Measurements from ENCODE around the gene SLC17A4.

SLC17A4 gene

DNA sequence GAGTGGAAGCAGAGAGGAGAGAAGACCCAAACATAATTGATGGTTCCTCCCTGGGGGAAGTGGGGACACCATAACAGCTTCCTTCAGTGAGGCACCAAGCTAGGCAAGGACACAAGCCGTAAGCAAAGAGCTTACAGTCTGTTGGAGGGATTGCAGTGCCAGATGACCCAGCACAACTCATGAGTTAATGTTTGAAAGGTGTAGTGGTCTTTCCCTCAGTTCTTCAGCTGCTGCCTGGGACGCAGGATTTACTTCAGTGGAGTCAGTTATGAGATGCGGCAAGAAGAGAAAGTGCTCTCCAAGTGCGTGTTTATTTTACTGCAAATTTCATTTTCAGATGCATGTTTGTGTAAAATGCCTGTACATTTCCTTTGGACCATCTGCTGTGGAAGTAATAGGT is 38.7 kb upstream of the SLC17A4 start:
- ChIA-PET CTCF (no interaction called here), POLR2A (ENCODE audit: low non-redundant PET) (no interaction called here)
- H3K27ac ChIP-seq: no peak overlapping the region
- no peak for TF ChIP-seq CTCF (conservative IDR thresholded peaks at IDR 0.05; ENCODE audit: low read depth)
- DNase-seq (ENCODE audit: low spot score): no peak

DNA sequence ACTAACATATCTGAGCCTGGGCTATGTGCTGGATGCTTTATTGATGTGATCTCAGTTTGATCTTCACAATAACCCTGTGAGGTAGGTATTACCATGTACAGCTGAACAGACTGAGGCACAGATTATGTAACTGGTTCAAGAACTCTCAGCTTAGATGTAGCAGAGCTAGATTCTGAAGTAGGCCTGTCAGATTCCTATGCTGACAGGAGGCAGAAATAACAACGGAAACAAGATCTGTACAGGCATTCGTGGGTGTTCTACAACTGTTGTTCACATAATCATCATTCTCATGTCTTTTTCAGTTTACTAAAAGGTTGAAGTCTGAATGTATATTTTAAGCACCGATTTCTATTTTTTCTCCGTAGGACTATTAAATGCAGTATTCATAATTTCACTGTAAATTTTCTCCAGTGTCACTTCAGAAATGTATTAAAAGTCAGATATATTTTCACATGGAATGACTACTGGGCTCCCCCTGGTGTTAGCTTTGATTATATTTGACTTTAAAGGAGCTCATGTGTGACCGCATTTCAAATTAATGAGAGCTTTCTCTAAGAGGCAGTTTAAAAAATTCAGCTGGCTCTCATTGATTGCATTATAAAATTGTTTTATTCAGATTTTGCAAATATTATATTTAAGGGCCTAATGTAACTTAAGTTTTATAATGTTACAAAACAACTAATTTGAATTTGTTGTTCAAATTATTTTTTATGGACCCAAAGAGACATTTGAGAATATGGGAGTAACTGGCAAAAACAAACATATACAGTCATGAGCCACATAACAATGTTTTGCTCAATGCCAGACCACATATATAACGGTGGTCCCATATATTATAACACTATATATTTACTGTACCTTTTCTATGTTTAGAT is 36.4 kb upstream of the SLC17A4 start:
- no peak overlapping the region for H3K27ac ChIP-seq
- peak; percentile 72 for TF ChIP-seq CTCF (conservative IDR thresholded peaks at IDR 0.05; ENCODE audit: low read depth)
- peak; percentile 45 for DNase-seq (ENCODE audit: low spot score)
- CTCF ChIA-PET: interaction anchor here (0.6 to 0.8 kb wide), 7 partner anchors 9 to 453 kb away, joined by 3 to 4 read pairs (median 3); a partner anchor contains a TSS
- POLR2A ChIA-PET (ENCODE audit: low non-redundant PET): no interaction called here

DNA sequence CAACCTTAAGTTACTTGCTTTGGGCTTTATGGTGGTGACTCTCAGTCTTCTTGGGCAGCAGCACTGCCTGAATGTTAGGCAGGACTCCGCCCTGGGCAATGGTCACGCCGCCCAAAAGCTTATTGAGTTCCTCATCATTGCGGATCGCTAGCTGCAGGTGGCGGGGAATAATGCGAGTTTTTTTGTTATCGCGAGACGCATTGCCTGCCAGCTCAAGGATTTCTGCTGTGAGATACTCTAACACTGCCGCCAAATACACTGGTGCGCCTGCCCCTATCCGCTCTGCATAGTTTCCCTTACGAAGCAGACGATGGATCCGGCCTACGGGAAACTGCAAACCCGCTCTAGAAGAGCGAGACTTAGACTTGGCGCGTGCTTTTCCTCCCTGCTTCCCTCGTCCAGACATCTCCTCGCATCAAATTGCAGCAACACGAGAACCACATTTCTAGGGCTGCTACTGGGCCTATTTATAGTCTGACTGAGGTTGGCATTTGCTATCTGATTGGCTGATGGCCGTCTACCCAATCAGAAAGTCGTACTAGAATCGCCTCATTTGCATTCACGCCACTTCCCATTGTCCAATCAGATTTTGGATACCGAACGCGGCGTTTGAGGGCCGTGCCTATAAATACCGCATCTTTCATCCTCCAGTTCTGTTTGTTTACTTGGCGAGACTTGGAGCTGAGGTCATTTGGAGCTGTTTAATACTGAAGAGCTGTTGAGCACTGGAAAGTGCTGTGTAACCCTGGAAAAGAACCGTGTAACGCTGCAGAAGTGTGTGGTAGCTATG is 28.2 kb upstream of the SLC17A4 start:
- CTCF ChIA-PET: interaction anchor here (1.0 kb wide), 1 partner anchor 8 kb away, joined by 3 read pairs; no protein-coding TSS in a partner anchor
- no peak for TF ChIP-seq CTCF (conservative IDR thresholded peaks at IDR 0.05; ENCODE audit: low read depth)
- DNase-seq (ENCODE audit: low spot score): no peak
- no peak overlapping the region for H3K27ac ChIP-seq
- POLR2A ChIA-PET (ENCODE audit: low non-redundant PET): no interaction called here

GRCh38 chr6:25727028-25727427 is 27.5 kb upstream of the SLC17A4 start:
- CTCF ChIA-PET: interaction anchor here (1.0 kb wide), 1 partner anchor 9 kb away, joined by 3 read pairs; no protein-coding TSS in a partner anchor
- no peak for TF ChIP-seq CTCF (conservative IDR thresholded peaks at IDR 0.05; ENCODE audit: low read depth)
- POLR2A ChIA-PET (ENCODE audit: low non-redundant PET): interaction anchor here (0.6 kb wide), 1 partner anchor 137 kb away, joined by 3 read pairs; no protein-coding TSS in a partner anchor
- H3K27ac ChIP-seq: no peak overlapping the region
- DNase-seq (ENCODE audit: low spot score): no peak

- DNase-seq (ENCODE audit: low spot score): no peak
- no peak overlapping the region for H3K27ac ChIP-seq
- TF ChIP-seq CTCF (conservative IDR thresholded peaks at IDR 0.05; ENCODE audit: low read depth): no peak
- POLR2A ChIA-PET (ENCODE audit: low non-redundant PET): no interaction called here
- CTCF ChIA-PET: no interaction called here
Measured at GRCh38 chr6:25730907-25731306, 23.6 kb upstream of the SLC17A4 start.

- DNase-seq (ENCODE audit: low spot score): no peak
- no peak overlapping the region for H3K27ac ChIP-seq
- no peak for TF ChIP-seq CTCF (conservative IDR thresholded peaks at IDR 0.05; ENCODE audit: low read depth)
- CTCF ChIA-PET: interaction anchor here (1.3 kb wide), 1 partner anchor 11 kb away, joined by 4 read pairs; no protein-coding TSS in a partner anchor
- POLR2A ChIA-PET (ENCODE audit: low non-redundant PET): no interaction called here
Measured at GRCh38 chr6:25731721-25732120, 22.8 kb upstream of the SLC17A4 start.
